ENCODE results near the gene DGAT2. TPM values are rescaled to one million over a fixed set of nuclear protein-coding genes. Genes with fewer than 3 reads are reported as not detected.

DGAT2 gene
- total RNA-seq, 1 donor from 2014 or later: 0.76 TPM

DNA sequence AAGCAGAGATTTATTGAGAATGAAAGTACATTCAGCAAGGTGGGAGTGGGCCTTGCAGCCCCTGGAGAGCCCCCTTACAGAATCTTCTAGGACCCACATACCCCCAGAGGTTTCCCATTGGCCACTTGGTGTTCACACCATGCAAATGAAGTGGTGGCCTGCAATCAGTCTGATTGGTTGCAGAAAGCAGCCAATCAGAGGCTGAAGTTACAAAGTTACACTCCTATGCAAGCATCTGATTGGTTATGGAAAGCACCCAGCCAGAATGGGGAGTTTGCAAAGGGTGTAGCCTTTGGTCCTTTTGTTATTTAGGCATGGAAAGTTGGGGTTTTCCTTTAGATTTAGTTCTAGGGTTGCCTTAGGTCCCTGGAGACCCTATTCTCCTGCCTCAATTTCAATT lies 81.3 kb downstream of the DGAT2 start:
- Mint-ChIP-seq H3K9me3 (ENCODE audit: unreplicated experiment) (no peaks in the 10 kb centered on the region), H3K4me1 (ENCODE audit: low read depth, unreplicated experiment) (no peaks in the 10 kb centered on the region)

DNA sequence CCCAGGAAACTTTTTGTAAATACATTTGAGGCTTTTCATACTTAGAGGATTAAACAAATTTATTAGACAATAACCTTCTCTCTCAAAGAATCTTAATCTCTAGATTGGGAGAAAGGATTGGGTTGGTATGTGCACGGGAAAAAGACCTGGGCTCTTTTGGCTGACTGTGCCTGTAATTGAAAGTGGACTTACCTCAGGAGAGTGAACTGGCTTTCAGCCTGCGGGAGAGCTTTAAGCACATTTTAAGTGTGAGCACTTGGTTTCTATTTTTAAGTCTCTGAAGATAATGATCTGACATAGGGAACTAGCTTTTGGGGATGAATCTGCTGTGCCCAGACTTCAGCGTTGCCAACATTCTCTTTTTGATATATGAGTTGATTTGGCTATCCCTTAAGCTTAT lies 82.2 kb downstream of the DGAT2 start:
- Mint-ChIP-seq H3K27me3 (ENCODE audit: unreplicated experiment) (no peaks in the 10 kb centered on the region), H3K9me3 (ENCODE audit: unreplicated experiment) (no peaks in the 10 kb centered on the region), H3K4me3 (ENCODE audit: unreplicated experiment) (no peak overlapping the region), H3K4me1 (ENCODE audit: low read depth, unreplicated experiment) (no peaks in the 10 kb centered on the region), H3K36me3 (ENCODE audit: unreplicated experiment) (no peaks in the 10 kb centered on the region), H3K27ac (ENCODE audit: unreplicated experiment) (no peak overlapping the region)
- no peak for DNase-seq
- TF ChIP-seq CTCF (IDR thresholded peaks at IDR 0.05; ENCODE audit: partially characterized antibody, unreplicated experiment): no peak

More for the DNA sequence above, 81.3 kb downstream of the DGAT2 start:
- no peak for TF ChIP-seq CTCF (IDR thresholded peaks at IDR 0.05; ENCODE audit: partially characterized antibody, unreplicated experiment)
- no peak for DNase-seq
- Mint-ChIP-seq H3K27me3 (ENCODE audit: unreplicated experiment) (no peaks in the 10 kb centered on the region), H3K27ac (ENCODE audit: unreplicated experiment) (no peak overlapping the region), H3K4me3 (ENCODE audit: unreplicated experiment) (no peak overlapping the region), H3K36me3 (ENCODE audit: unreplicated experiment) (no peaks in the 10 kb centered on the region)

Other genes with a start within 250 kb of the DGAT2 start
- 147 TPM for gene GDPD5, start 242.8 kb upstream of the DGAT2 start, total RNA-seq (ENCODE audit: unreplicated experiment)
- gene SERPINH1, start 206.5 kb upstream of the DGAT2 start, total RNA-seq (ENCODE audit: unreplicated experiment): 35.0 TPM
- gene MAP6, start 99.7 kb upstream of the DGAT2 start, total RNA-seq (ENCODE audit: unreplicated experiment): 313 TPM
- not detected for gene MOGAT2, start 50.9 kb upstream of the DGAT2 start, total RNA-seq (ENCODE audit: unreplicated experiment)
- 17.8 TPM for gene UVRAG, start 46.4 kb downstream of the DGAT2 start, total RNA-seq (ENCODE audit: unreplicated experiment)

Measured in glutamatergic neuron (in vitro differentiated cells).